ENCODE results near the gene SNX11.
A peak's percentile ranks its signal among the peaks of the same experiment; 100 is the strongest.

SNX11 gene

DNA sequence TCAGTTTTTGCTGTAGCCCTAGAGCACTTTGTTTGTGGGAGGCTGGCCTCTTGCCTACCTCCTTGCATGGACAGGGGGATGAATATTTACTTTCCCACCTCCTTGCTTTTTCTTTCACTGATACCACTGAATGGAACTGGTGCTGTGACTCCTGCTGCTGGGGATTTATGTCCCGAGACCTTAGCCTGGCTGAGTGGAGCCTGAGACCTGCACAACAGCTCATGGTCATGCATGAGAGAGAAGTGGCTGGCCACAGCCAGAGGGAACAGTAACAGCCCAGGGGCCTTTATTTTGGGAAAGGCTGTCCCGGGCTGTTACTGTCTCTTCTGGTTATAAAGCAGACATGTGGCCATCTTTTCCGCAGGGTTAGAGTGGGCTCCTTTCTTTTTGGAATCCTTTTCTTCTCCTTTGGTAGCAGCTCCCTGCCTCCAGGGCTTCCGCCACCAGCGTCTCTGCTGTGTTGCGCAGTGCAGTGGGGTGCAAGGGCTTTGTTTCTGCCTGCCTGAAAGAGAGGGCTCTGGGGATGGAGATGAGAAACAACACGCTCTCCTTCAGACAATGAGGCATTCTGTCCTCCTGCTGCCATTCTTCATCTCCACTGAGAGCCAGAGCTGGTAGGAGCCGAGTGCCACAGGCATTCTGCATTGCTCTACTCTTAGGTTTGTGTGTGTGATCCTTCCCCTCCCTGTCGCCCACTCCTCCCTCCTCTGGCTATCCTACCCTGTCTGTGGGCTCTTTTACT, 14.5 kb downstream of the SNX11 start:
- no peak overlapping the region for H3K4me3 ChIP-seq (ENCODE audit: low read depth, low read length)
- H3K27ac ChIP-seq (ENCODE audit: low read depth, low read length), result no peak overlapping the region
- no peaks in the 10 kb centered on the region for H3K27me3 ChIP-seq (ENCODE audit: control insufficient read depth, insufficient read depth, low read length)
- no peak overlapping the region for H3K9ac ChIP-seq (ENCODE audit: low read depth, low read length)
- peaks cover 44% of the 10 kb centered on the region for H3K36me3 ChIP-seq (ENCODE audit: control insufficient read depth, insufficient read depth, low read length)
- H3K9me3 ChIP-seq (ENCODE audit: control insufficient read depth, insufficient read depth, low read length), result no peaks in the 10 kb centered on the region
- no peaks in the 10 kb centered on the region for H3K4me1 ChIP-seq (ENCODE audit: control insufficient read depth, insufficient read depth, low read length)

DNA sequence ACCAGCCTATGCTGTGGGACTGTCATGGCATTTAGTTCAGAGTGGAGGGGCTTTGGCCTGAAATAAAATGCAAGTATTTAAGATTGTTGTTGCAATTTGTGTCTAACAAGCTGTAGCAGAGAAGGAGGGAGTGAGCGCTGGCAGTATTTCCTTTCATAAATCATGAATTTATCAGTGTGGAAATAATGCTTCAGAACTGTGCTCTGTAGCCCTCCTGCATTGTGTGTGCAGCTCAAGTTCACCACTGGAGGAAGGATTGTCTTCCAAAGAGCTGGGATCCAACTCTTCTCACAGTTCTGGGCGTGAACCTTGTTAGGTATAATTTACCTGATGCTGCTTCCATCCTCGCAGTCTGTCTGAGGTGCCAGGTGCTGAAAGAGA, 15.1 kb downstream of the SNX11 start:
- peaks cover 40% of the 10 kb centered on the region for H3K36me3 ChIP-seq (ENCODE audit: control insufficient read depth, insufficient read depth, low read length)
- no peaks in the 10 kb centered on the region for H3K4me1 ChIP-seq (ENCODE audit: control insufficient read depth, insufficient read depth, low read length)
- no peaks in the 10 kb centered on the region for H3K27me3 ChIP-seq (ENCODE audit: control insufficient read depth, insufficient read depth, low read length)
- H3K27ac ChIP-seq (ENCODE audit: low read depth, low read length), result peak overlapping the region; percentile 8
- no peaks in the 10 kb centered on the region for H3K9me3 ChIP-seq (ENCODE audit: control insufficient read depth, insufficient read depth, low read length)
- no peak overlapping the region for H3K9ac ChIP-seq (ENCODE audit: low read depth, low read length)
- H3K4me3 ChIP-seq (ENCODE audit: low read depth, low read length), result no peak overlapping the region

DNA sequence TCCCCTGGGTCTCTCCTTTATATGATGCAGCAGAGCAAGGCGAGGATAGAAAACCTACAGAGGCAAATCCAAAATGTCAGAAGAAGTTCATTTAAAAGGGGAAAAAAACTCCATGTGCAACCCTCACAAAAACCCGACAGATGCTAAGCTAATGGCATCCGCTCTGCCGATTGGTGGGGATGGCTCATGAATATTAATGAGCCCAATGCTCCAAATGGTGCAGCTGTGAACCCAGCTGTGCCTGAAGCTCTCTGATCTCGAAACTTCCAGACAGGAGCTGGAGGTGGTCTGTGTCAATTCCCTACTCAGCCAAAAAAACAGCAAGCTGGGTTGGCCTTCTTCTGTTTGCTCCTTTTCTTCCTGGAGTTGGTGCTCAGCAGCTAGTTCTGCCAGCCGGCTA, 15.5 kb downstream of the SNX11 start:
- Histone ChIP-seq H3K36me3 (ENCODE audit: control insufficient read depth, insufficient read depth, low read length) (peaks cover 36% of the 10 kb centered on the region), H3K4me3 (ENCODE audit: low read depth, low read length) (no peak overlapping the region), H3K27ac (ENCODE audit: low read depth, low read length) (peak overlapping the region; percentile 8), H3K4me1 (ENCODE audit: control insufficient read depth, insufficient read depth, low read length) (no peaks in the 10 kb centered on the region), H3K9ac (ENCODE audit: low read depth, low read length) (no peak overlapping the region), H3K27me3 (ENCODE audit: control insufficient read depth, insufficient read depth, low read length) (no peaks in the 10 kb centered on the region), H3K9me3 (ENCODE audit: control insufficient read depth, insufficient read depth, low read length) (no peaks in the 10 kb centered on the region)

DNA sequence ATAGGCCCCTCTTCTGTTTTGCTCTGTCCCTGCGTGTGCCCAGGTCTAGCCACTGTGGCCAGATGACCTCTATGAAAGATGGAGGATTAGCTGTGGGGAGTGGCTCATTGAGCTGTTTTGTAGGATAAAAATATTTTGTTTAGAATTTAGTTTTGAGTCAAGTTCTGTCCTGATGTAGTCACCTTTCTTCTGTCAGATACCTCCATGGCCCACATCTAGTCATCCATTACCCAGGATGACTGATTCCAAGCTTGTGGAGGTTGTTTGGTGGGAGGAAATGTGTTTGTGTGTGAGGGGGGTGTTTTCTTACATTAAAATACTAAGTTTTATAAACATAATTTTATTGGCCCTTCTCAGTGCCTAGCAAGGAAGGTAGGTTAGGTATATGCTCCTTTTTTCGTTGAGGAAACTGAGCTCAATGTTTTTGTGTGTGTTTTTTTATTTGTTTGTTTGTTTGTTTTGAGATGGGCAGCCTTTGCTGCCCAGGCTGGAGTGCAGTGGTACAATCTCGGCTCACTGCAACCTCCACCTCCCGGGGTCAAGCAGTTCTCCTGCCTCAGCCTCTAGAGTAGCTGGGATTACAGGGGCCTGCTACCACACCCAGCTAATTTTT, 16.3 kb downstream of the SNX11 start:
- Histone ChIP-seq H3K4me1 (ENCODE audit: control insufficient read depth, insufficient read depth, low read length) (no peaks in the 10 kb centered on the region), H3K9me3 (ENCODE audit: control insufficient read depth, insufficient read depth, low read length) (no peaks in the 10 kb centered on the region), H3K27ac (ENCODE audit: low read depth, low read length) (no peak overlapping the region), H3K27me3 (ENCODE audit: control insufficient read depth, insufficient read depth, low read length) (no peaks in the 10 kb centered on the region), H3K36me3 (ENCODE audit: control insufficient read depth, insufficient read depth, low read length) (peaks cover 31% of the 10 kb centered on the region), H3K4me3 (ENCODE audit: low read depth, low read length) (no peak overlapping the region), H3K9ac (ENCODE audit: low read depth, low read length) (no peak overlapping the region)

DNA sequence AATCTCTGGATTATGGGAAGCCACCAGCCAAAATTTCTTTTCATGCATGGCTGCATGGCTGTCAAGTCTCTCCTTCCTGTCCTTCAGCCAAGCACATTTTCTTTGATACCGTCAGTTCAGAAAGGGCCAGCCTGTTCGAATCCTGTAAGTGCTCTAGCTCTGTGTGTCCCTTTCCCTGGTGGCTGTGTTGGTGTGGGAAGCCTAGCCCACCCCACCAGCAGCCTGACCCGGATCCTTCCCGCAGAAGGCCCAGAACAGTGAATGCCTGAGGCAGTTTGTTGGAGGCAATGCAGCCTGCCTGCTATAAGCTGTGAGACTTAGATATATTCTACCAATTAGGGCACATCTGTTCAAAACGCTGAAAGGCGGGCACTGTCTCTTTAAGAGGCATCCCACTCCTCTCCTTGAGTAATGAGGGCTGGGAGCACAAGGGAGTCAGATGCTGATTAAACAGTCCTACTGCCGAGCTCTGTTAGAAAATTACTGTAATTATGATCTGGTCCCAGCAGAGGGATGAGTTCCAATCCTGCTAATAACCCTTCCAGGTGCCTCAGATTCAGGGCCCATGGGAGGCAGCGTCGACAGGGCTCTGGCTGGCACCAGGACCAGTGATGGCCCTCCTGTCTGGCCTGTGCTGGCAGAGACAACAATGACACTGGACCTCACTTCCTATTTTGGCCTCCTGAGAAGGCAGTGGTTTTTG, 18.4 kb downstream of the SNX11 start:
- H3K27me3 ChIP-seq (ENCODE audit: control insufficient read depth, insufficient read depth, low read length), result no peaks in the 10 kb centered on the region
- H3K4me1 ChIP-seq (ENCODE audit: control insufficient read depth, insufficient read depth, low read length), result no peaks in the 10 kb centered on the region
- no peak overlapping the region for H3K9ac ChIP-seq (ENCODE audit: low read depth, low read length)
- no peak overlapping the region for H3K27ac ChIP-seq (ENCODE audit: low read depth, low read length)
- peaks cover 20% of the 10 kb centered on the region for H3K36me3 ChIP-seq (ENCODE audit: control insufficient read depth, insufficient read depth, low read length)
- no peaks in the 10 kb centered on the region for H3K9me3 ChIP-seq (ENCODE audit: control insufficient read depth, insufficient read depth, low read length)
- no peak overlapping the region for H3K4me3 ChIP-seq (ENCODE audit: low read depth, low read length)

DNA sequence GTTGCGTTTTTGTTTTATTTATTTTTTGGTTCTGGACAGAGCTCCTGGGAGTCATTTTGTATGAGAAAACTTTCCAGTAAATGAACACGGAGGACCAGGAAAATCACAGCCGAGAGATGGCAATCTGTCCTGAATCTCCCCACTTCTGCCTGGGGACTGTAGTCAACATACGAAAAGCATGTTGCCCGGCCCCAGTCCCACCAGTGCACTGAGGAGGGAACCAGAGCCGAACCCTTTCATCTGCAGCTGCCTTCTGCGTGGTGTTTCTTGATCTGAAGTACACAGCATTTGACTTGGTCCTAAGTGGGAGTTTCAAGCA, 18.9 kb downstream of the SNX11 start:
- H3K27ac ChIP-seq (ENCODE audit: low read depth, low read length), result no peak overlapping the region
- H3K4me1 ChIP-seq (ENCODE audit: control insufficient read depth, insufficient read depth, low read length), result no peaks in the 10 kb centered on the region
- H3K36me3 ChIP-seq (ENCODE audit: control insufficient read depth, insufficient read depth, low read length), result peaks cover 14% of the 10 kb centered on the region
- no peaks in the 10 kb centered on the region for H3K27me3 ChIP-seq (ENCODE audit: control insufficient read depth, insufficient read depth, low read length)
- no peak overlapping the region for H3K4me3 ChIP-seq (ENCODE audit: low read depth, low read length)
- no peak overlapping the region for H3K9ac ChIP-seq (ENCODE audit: low read depth, low read length)
- no peaks in the 10 kb centered on the region for H3K9me3 ChIP-seq (ENCODE audit: control insufficient read depth, insufficient read depth, low read length)

DNA sequence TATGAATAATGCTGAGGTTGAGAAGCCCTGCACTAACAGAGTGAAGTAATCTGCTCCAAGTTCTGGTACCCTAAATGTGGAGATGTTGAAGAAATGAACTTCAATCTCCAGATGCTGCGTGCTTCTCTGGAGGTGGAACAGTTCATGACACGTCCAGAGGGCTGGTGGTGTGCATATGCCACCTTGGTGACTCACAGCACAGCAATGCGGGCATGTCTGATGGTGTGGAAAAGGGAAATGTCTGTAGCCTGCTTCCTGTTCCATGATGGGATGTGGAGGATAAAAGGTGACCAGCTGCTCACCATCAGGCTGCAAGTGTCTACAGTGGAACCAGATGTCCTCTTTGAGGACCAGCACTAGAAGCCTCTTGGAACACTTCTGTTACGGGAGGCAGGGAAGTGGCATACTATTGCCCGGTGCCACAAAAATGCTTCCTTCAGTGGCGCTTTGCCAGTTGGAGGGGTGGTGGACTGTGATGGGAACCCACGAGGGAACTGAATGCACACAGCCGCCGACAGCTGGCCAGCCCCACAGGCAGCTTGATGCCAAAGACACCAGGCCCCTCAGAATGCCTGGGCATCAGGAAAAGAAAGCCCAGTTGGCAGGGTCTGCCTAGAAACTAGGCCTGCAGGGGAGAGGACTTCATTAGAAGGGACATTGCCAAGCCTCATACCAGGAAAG, 19.9 kb downstream of the SNX11 start:
- H3K4me3 ChIP-seq (ENCODE audit: low read depth, low read length), result no peak overlapping the region
- no peaks in the 10 kb centered on the region for H3K4me1 ChIP-seq (ENCODE audit: control insufficient read depth, insufficient read depth, low read length)
- no peak overlapping the region for H3K9ac ChIP-seq (ENCODE audit: low read depth, low read length)
- no peaks in the 10 kb centered on the region for H3K9me3 ChIP-seq (ENCODE audit: control insufficient read depth, insufficient read depth, low read length)
- no peak overlapping the region for H3K27ac ChIP-seq (ENCODE audit: low read depth, low read length)
- H3K36me3 ChIP-seq (ENCODE audit: control insufficient read depth, insufficient read depth, low read length), result peaks cover 4% of the 10 kb centered on the region
- no peaks in the 10 kb centered on the region for H3K27me3 ChIP-seq (ENCODE audit: control insufficient read depth, insufficient read depth, low read length)

DNA sequence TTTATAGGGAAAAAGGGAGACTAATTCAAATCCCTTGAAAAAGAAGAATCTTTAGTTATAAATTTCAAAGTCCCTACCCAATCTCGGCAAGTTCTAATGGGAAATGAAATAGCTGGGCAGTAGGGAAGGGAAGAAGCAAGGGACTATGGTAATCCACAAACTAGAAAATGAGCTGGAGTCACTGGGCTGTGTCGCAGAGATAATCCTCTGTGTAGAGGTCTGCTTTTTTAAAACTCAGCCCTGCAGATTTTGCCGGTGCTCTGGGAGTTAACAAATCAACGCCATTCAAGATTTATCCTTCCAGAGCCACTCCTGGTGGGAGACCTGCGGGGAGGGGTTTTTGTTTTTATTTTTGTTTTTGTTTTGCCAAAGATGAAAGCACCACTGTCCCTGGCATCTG, 20.8 kb downstream of the SNX11 start:
- Histone ChIP-seq H3K27ac (ENCODE audit: low read depth, low read length) (no peak overlapping the region), H3K27me3 (ENCODE audit: control insufficient read depth, insufficient read depth, low read length) (no peaks in the 10 kb centered on the region), H3K36me3 (ENCODE audit: control insufficient read depth, insufficient read depth, low read length) (no peaks in the 10 kb centered on the region; the same call in 1 of the 2 replicates), H3K4me3 (ENCODE audit: low read depth, low read length) (no peak overlapping the region), H3K9ac (ENCODE audit: low read depth, low read length) (no peak overlapping the region), H3K9me3 (ENCODE audit: control insufficient read depth, insufficient read depth, low read length) (no peaks in the 10 kb centered on the region), H3K4me1 (ENCODE audit: control insufficient read depth, insufficient read depth, low read length) (no peaks in the 10 kb centered on the region)

DNA sequence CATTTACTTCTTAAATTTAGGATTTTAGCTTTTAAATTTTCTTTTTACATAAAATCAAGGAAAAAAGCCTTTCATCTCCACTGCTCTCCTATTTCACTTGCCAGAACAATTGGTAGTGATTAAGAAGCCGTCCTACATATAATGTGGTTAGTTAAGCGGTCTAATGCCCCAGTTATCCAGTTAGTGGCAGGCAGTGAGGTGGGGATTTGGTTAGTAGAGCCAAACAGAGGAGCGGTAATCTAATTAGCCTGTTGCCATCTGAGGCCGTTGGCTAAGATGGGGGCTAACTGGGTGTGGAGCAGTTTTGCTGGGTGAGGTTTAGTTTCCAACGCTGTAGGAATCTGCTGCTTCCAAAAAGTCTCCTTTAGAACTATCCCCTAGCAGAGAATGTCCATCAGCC, 22.4 kb downstream of the SNX11 start:
- H3K9ac ChIP-seq (ENCODE audit: low read depth, low read length), result no peak overlapping the region
- H3K36me3 ChIP-seq (ENCODE audit: control insufficient read depth, insufficient read depth, low read length), result no peaks in the 10 kb centered on the region; the same call in 1 of the 2 replicates
- no peak overlapping the region for H3K4me3 ChIP-seq (ENCODE audit: low read depth, low read length)
- H3K9me3 ChIP-seq (ENCODE audit: control insufficient read depth, insufficient read depth, low read length), result no peaks in the 10 kb centered on the region
- H3K27me3 ChIP-seq (ENCODE audit: control insufficient read depth, insufficient read depth, low read length), result no peaks in the 10 kb centered on the region
- no peak overlapping the region for H3K27ac ChIP-seq (ENCODE audit: low read depth, low read length)
- H3K4me1 ChIP-seq (ENCODE audit: control insufficient read depth, insufficient read depth, low read length), result no peaks in the 10 kb centered on the region

DNA sequence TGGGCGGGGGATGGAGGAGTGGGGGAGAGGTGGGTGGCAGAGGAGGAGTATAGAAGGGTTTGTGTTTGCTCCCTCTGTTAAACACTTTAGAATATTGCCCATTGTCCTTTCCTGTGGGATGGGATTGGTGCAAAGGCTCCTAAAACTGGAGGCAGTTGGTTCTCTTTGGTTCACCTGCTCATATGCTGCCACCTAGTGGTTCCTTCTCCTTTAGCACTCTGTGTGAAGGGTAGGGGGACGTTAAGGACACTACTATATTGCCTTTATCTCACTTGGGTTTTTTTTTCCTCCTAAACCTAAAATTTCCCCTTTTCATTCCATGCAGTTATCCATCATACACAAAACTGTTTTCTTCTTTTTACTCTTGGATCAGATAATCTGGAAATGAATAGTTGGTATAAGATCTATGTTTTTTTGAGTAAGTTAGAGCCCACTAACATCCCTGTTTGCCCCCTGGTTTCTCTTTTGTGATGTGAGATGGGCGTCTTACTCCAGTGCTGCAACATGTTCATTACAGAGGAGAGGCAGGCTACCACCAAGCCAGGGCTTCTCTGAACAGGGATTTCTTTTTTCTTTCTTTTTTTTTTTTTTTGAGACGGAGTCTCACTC, 23.8 kb downstream of the SNX11 start:
- Histone ChIP-seq H3K4me1 (ENCODE audit: control insufficient read depth, insufficient read depth, low read length) (no peaks in the 10 kb centered on the region), H3K9ac (ENCODE audit: low read depth, low read length) (no peak overlapping the region), H3K27me3 (ENCODE audit: control insufficient read depth, insufficient read depth, low read length) (no peaks in the 10 kb centered on the region), H3K27ac (ENCODE audit: low read depth, low read length) (no peak overlapping the region), H3K9me3 (ENCODE audit: control insufficient read depth, insufficient read depth, low read length) (no peaks in the 10 kb centered on the region), H3K36me3 (ENCODE audit: control insufficient read depth, insufficient read depth, low read length) (no peaks in the 10 kb centered on the region), H3K4me3 (ENCODE audit: low read depth, low read length) (no peak overlapping the region)

Data from HUES48 (cell line).